ENCODE data around the gene SLC4A1AP. TPM values are rescaled to one million over a fixed set of nuclear protein-coding genes. Genes with fewer than 3 reads are reported as not detected.

The SLC4A1AP gene
- polyA plus RNA-seq, 1 experiment = 15.5 TPM

GRCh38 chr2:27720004-27720551, 56.4 kb downstream of the SLC4A1AP start:
- H3K27me3 ChIP-seq (ENCODE audit: control insufficient read depth, insufficient read depth, low read length) = no peaks in the 10 kb centered on the region
- H3K9me3 ChIP-seq (ENCODE audit: control insufficient read depth, insufficient read depth, low read length) = no peaks in the 10 kb centered on the region
- POLR2A ChIA-PET = interaction anchor here (0.6 to 1.0 kb wide), 2 partner anchors 17 to 1011 kb away, joined by 3 read pairs; no protein-coding TSS in a partner anchor
- CTCF ChIA-PET = interaction anchor here (0.5 to 0.6 kb wide), 2 partner anchors 17 to 560 kb away, joined by 3 to 4 read pairs; no protein-coding TSS in a partner anchor
- TF ChIP-seq CTCF (IDR thresholded peaks at IDR 0.05; ENCODE audit: low read depth, low read length) = no peak
- DNase-seq (ENCODE audit: low read depth, low spot score) = peak; percentile 85
- no peak overlapping the region for H3K4me3 ChIP-seq (ENCODE audit: low read depth, low read length)
- H3K27ac ChIP-seq (ENCODE audit: low read depth, low read length) = peak overlapping the region; percentile 43

DNA sequence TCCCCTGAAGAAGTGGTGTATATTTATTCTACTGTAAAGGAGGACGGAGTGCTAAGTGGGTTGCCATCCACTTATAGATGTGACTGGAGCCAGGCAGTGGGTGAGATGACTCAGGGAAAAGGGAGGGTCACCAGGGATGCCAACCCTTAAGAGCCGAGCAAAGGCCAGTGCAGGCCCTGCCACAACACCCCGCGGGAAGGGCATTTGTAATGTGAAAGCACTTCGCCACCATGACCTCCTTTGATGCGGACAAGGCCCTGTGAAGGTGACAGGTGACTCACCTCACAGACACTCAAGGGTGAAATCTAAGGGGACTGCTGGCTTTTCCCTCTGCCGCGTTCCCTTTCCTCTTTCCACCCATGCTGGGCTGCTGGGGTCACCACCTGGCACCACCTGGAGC, 57.6 kb downstream of the SLC4A1AP start:
- Histone ChIP-seq H3K9me3 (ENCODE audit: control insufficient read depth, insufficient read depth, low read length) (no peaks in the 10 kb centered on the region), H3K4me3 (ENCODE audit: low read depth, low read length) (no peak overlapping the region), H3K27ac (ENCODE audit: low read depth, low read length) (peak overlapping the region; percentile 21), H3K27me3 (ENCODE audit: control insufficient read depth, insufficient read depth, low read length) (no peaks in the 10 kb centered on the region)
- no peak for TF ChIP-seq CTCF (IDR thresholded peaks at IDR 0.05; ENCODE audit: low read depth, low read length)
- CTCF ChIA-PET = interaction anchor here (1.2 kb wide), 1 partner anchor 37 kb away, joined by 3 read pairs; no protein-coding TSS in a partner anchor
- POLR2A ChIA-PET = no interaction called here
- no peak for DNase-seq (ENCODE audit: low read depth, low spot score)

DNA sequence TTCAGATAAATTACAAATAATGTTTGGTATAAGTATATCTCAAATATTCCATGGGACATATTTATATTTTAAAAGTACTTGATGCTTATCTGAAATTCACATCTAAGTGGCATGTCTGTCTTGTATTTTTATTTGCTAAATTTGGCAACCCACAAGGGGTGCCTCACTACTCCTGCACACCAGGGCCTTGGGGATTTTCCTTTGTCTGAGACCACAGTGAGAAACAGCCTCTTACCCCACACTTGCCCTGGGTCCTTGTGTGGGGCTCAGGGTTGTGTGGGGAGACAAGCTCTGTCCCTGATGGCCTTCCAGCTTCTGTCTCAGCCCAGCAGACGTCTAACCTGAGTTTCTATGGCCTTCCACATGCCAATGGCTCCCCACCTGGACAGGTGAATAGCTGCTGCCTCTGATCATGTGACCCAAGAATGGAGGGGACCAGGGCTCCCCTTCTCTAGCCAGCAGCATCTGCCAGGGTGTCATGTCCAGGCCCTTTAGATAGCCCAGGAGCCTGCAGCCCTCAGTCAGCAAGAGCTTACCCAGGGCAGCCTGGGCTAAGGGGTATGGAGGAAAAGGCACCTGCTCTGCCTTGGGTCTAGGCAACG, 58.3 kb downstream of the SLC4A1AP start:
- ChIA-PET POLR2A (interaction anchor here (1.4 kb wide), 1 partner anchor 77 kb away, joined by 3 read pairs; no protein-coding TSS in a partner anchor), CTCF (interaction anchor here (1.2 to 1.6 kb wide), 3 partner anchors 38 to 722 kb away, joined by 3 to 4 read pairs (median 3); partner anchors contain the start of gene FOSL2)
- DNase-seq (ENCODE audit: low read depth, low spot score) = no peak
- Histone ChIP-seq H3K9me3 (ENCODE audit: control insufficient read depth, insufficient read depth, low read length) (no peaks in the 10 kb centered on the region), H3K4me3 (ENCODE audit: low read depth, low read length) (no peak overlapping the region), H3K27me3 (ENCODE audit: control insufficient read depth, insufficient read depth, low read length) (no peaks in the 10 kb centered on the region), H3K27ac (ENCODE audit: low read depth, low read length) (no peak overlapping the region)
- no peak for TF ChIP-seq CTCF (IDR thresholded peaks at IDR 0.05; ENCODE audit: low read depth, low read length)

GRCh38 chr2:27723372-27724144, 59.9 kb downstream of the SLC4A1AP start:
- DNase-seq (ENCODE audit: low read depth, low spot score) = peak; percentile 46
- CTCF ChIA-PET = interaction anchor here (0.5 to 1.9 kb wide), 52 partner anchors 8 to 1028 kb away, joined by 3 to 14 read pairs (median 4); partner anchors contain the start of genes FOSL2 and PPP1CB
- Histone ChIP-seq H3K4me3 (ENCODE audit: low read depth, low read length) (no peak overlapping the region), H3K27ac (ENCODE audit: low read depth, low read length) (no peak overlapping the region), H3K9me3 (ENCODE audit: control insufficient read depth, insufficient read depth, low read length) (no peaks in the 10 kb centered on the region), H3K27me3 (ENCODE audit: control insufficient read depth, insufficient read depth, low read length) (no peaks in the 10 kb centered on the region)
- peak; percentile 93 for TF ChIP-seq CTCF (IDR thresholded peaks at IDR 0.05; ENCODE audit: low read depth, low read length)
- POLR2A ChIA-PET = interaction anchor here (0.5 to 1.4 kb wide), 3 partner anchors 75 to 697 kb away, joined by 3 to 7 read pairs (median 3); no protein-coding TSS in a partner anchor

All from AG04450 (cell line).